ENCODE data around the gene OR4F6. TPM values are rescaled to one million over a fixed set of nuclear protein-coding genes. Genes with fewer than 3 reads are reported as not detected.
"Not testable (repeated sequence)": the region's sequence is repeated elsewhere in the genome, so short reads cannot be mapped to it uniquely, and the experiment has no call there.

OR4F6 gene
- total and polyA plus RNA-seq, 4 experiments from 2014 or later: not detected

- H3K27ac ChIP-seq (ENCODE audit: low read depth, low read length); intact Hi-C loops (cut with micrococcal nuclease); H3K36me3 ChIP-seq (ENCODE audit: insufficient read depth, low read length); H3K36me3 Mint-ChIP-seq; H3K4me3 Mint-ChIP-seq; H3K4me3 ChIP-seq (ENCODE audit: low read length in 2 of 2); H3K9me3 Mint-ChIP-seq; DNase-seq; POLR2A ChIA-PET (ENCODE audit: partially characterized antibody); H3K27ac Mint-ChIP-seq; H3K9me3 ChIP-seq (ENCODE audit: control insufficient read depth in 1 of 2, low read length in 2 of 2); CTCF ChIA-PET (ENCODE audit: partially characterized antibody); H3K4me1 ChIP-seq (ENCODE audit: insufficient read depth, low read length); H3K27me3 ChIP-seq (ENCODE audit: insufficient read depth, low read length); H3K4me1 Mint-ChIP-seq: not testable (repeated sequence)
- peaks cover 9 to 10% of the 10 kb centered on the region in 2 donors for H3K27me3 Mint-ChIP-seq
These were observed 12.6 kb upstream of the OR4F6 start for GRCh38 chr15:101790748-101791147.

DNA sequence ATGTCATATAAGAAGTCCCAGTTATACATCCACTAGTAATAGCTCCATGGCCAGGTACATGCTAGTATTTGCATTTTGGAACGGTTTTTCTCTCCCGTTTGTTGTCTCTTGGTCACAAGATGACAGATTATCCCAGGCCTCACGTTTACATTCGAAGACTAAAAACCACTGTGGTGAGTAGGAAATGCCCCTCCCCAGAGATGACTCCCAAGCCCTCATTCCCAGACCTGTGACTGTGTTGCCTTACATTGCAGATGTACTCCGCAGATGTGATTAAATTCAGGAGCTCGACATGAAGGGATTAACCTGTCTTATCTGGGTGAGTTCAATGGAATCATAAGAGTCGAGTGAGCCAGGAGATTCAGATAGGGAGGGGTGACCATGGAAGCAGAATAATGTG, 9.3 kb upstream of the OR4F6 start:
- H3K27ac ChIP-seq (ENCODE audit: low read depth, low read length); CTCF ChIA-PET (ENCODE audit: partially characterized antibody); intact Hi-C loops (cut with micrococcal nuclease); H3K36me3 ChIP-seq (ENCODE audit: insufficient read depth, low read length); H3K27me3 ChIP-seq (ENCODE audit: insufficient read depth, low read length); DNase-seq; H3K4me3 ChIP-seq (ENCODE audit: low read length in 2 of 2); H3K9me3 Mint-ChIP-seq; H3K9me3 ChIP-seq (ENCODE audit: control insufficient read depth in 1 of 2, low read length in 2 of 2); H3K4me1 ChIP-seq (ENCODE audit: insufficient read depth, low read length); H3K27ac Mint-ChIP-seq; POLR2A ChIA-PET (ENCODE audit: partially characterized antibody); H3K4me3 Mint-ChIP-seq; H3K36me3 Mint-ChIP-seq; H3K4me1 Mint-ChIP-seq: not testable (repeated sequence)
- peaks cover 0 to 17% of the 10 kb centered on the region in 2 donors for H3K27me3 Mint-ChIP-seq

DNA sequence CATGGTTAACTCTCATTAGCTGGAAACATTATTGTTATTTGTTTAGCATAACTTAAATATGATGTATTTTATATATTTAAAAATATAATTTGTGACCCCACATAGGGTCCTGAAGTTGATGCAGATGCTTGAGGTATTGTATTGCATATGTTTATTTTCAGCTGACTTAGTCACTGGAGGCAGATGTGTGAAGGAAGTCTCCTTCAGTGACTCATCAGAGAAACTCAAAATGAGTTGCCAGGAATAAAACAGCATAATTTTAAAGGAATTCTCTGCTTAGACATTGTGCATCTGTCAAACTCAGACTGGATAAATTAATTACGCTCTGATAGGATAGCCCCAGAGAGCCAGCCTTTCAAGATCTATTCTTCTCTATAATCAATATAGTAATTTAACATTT, 7.9 kb upstream of the OR4F6 start:
- no peak overlapping the region for H3K4me3 Mint-ChIP-seq

DNA sequence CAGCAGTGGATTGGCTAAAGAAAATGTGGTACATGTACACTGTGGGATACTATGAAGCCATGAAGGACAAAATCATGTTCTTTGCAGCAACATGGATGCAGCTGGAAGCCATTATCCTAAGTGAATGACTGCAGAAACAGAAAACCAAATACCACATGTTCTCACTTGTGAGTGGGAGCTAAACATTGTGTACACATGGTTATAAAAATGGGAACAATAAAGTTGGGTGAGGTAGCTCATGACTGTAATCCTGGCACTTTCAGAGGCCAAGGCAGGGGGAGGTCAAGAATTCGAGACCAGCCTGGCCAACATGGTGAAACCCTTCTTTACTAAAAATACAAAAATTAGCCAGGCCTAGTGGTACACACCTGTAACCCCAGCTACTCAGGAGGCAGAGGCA, 3.6 kb upstream of the OR4F6 start:
- H3K36me3 Mint-ChIP-seq: no peaks in the 10 kb centered on the region
- Histone ChIP-seq H3K4me1 (ENCODE audit: insufficient read depth, low read length) (no peaks in the 10 kb centered on the region), H3K36me3 (ENCODE audit: insufficient read depth, low read length) (no peaks in the 10 kb centered on the region), H3K9me3 (ENCODE audit: control insufficient read depth in 1 of 2, low read length in 2 of 2) (no peaks in the 10 kb centered on the region), H3K27me3 (ENCODE audit: insufficient read depth, low read length) (no peaks in the 10 kb centered on the region), H3K4me3 (ENCODE audit: low read length in 2 of 2) (no peak overlapping the region), H3K27ac (ENCODE audit: low read depth, low read length) (no peak overlapping the region)
- H3K9me3 Mint-ChIP-seq: peaks cover 0 to 5% (median 0%) of the 10 kb centered on the region in 8 donors
- H3K4me1 Mint-ChIP-seq: no peaks in the 10 kb centered on the region
- ChIA-PET POLR2A (ENCODE audit: partially characterized antibody) (no interaction called here), CTCF (ENCODE audit: partially characterized antibody) (no interaction called here)
- H3K27ac Mint-ChIP-seq: peak overlapping the region in 1 of 7 donors; percentile 30
- intact Hi-C loops (cut with micrococcal nuclease): no loop called here
- H3K4me3 Mint-ChIP-seq: no peak overlapping the region
- peaks cover 13 to 21% of the 10 kb centered on the region in 2 donors for H3K27me3 Mint-ChIP-seq
- no peak for DNase-seq

More for the DNA sequence above, 7.9 kb upstream of the OR4F6 start:
- Histone ChIP-seq H3K27ac (ENCODE audit: low read depth, low read length) (no peak overlapping the region), H3K4me3 (ENCODE audit: low read length in 2 of 2) (no peak overlapping the region), H3K9me3 (ENCODE audit: control insufficient read depth in 1 of 2, low read length in 2 of 2) (no peaks in the 10 kb centered on the region), H3K4me1 (ENCODE audit: insufficient read depth, low read length) (no peaks in the 10 kb centered on the region), H3K27me3 (ENCODE audit: insufficient read depth, low read length) (no peaks in the 10 kb centered on the region), H3K36me3 (ENCODE audit: insufficient read depth, low read length) (no peaks in the 10 kb centered on the region)
- POLR2A ChIA-PET (ENCODE audit: partially characterized antibody): no interaction called here
- H3K9me3 Mint-ChIP-seq: peaks cover 0 to 2% (median 0%) of the 10 kb centered on the region in 8 donors
- intact Hi-C loops (cut with micrococcal nuclease): no loop called here
- CTCF ChIA-PET (ENCODE audit: partially characterized antibody): no interaction called here
- peaks cover 0 to 17% of the 10 kb centered on the region in 2 donors for H3K27me3 Mint-ChIP-seq
- H3K4me1 Mint-ChIP-seq: no peaks in the 10 kb centered on the region
- H3K36me3 Mint-ChIP-seq: no peaks in the 10 kb centered on the region
- no peak for DNase-seq
- H3K27ac Mint-ChIP-seq: no peak overlapping the region

- peaks cover 13 to 20% of the 10 kb centered on the region in 2 donors for H3K27me3 Mint-ChIP-seq
- no peaks in the 10 kb centered on the region for H3K4me1 Mint-ChIP-seq
- DNase-seq: no peak
- peaks cover 0 to 5% (median 0%) of the 10 kb centered on the region in 8 donors for H3K9me3 Mint-ChIP-seq
- no peaks in the 10 kb centered on the region for H3K36me3 ChIP-seq (ENCODE audit: insufficient read depth, low read length)
- CTCF ChIA-PET (ENCODE audit: partially characterized antibody): no interaction called here
- no peaks in the 10 kb centered on the region for H3K9me3 ChIP-seq (ENCODE audit: control insufficient read depth in 1 of 2, low read length in 2 of 2)
- no peaks in the 10 kb centered on the region for H3K36me3 Mint-ChIP-seq
- H3K27ac Mint-ChIP-seq: no peak overlapping the region
- no peak overlapping the region for H3K4me3 Mint-ChIP-seq
- no peaks in the 10 kb centered on the region for H3K4me1 ChIP-seq (ENCODE audit: insufficient read depth, low read length)
- H3K4me3 ChIP-seq (ENCODE audit: low read length in 2 of 2): no peak overlapping the region
- intact Hi-C loops (cut with micrococcal nuclease): no loop called here
- POLR2A ChIA-PET (ENCODE audit: partially characterized antibody): no interaction called here
- H3K27ac ChIP-seq (ENCODE audit: low read depth, low read length): no peak overlapping the region
- H3K27me3 ChIP-seq (ENCODE audit: insufficient read depth, low read length): no peaks in the 10 kb centered on the region
These were observed 2.3 kb upstream of the OR4F6 start for GRCh38 chr15:101801048-101801447.

DNA sequence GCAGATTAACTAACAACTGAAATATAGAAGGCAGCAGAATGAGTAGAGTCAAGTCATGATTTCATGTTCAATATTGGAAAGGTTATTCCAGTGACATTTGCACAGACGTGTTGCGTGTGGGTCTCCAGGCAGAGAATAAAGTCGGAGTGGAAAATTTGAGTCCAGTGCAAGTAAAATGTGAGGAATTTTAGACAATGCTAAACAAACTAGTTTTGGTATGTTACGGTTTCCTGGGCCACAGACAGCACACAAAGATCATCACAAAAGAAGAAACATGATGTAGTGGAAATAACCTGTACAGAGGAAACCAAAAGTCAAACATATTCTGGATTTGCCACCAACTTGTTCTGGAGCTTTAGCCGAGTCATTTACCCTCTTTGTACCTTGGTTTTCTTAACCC, 367 bp downstream of the OR4F6 start:
- CTCF ChIA-PET (ENCODE audit: partially characterized antibody): no interaction called here
- H3K36me3 ChIP-seq (ENCODE audit: insufficient read depth, low read length): no peaks in the 10 kb centered on the region
- POLR2A ChIA-PET (ENCODE audit: partially characterized antibody): no interaction called here
- intact Hi-C loops (cut with micrococcal nuclease): no loop called here
- H3K27ac ChIP-seq (ENCODE audit: low read depth, low read length): no peak overlapping the region
- H3K4me3 ChIP-seq (ENCODE audit: low read length in 2 of 2): no peak overlapping the region
- no peak for DNase-seq
- no peaks in the 10 kb centered on the region for H3K4me1 Mint-ChIP-seq
- H3K4me3 Mint-ChIP-seq: no peak overlapping the region
- H3K4me1 ChIP-seq (ENCODE audit: insufficient read depth, low read length): no peaks in the 10 kb centered on the region
- H3K9me3 ChIP-seq (ENCODE audit: control insufficient read depth in 1 of 2, low read length in 2 of 2): no peaks in the 10 kb centered on the region
- H3K27ac Mint-ChIP-seq: no peak overlapping the region
- no peaks in the 10 kb centered on the region for H3K36me3 Mint-ChIP-seq
- no peaks in the 10 kb centered on the region for H3K27me3 ChIP-seq (ENCODE audit: insufficient read depth, low read length)
- peaks cover 0 to 5% (median 0%) of the 10 kb centered on the region in 8 donors for H3K9me3 Mint-ChIP-seq
- peaks cover 14 to 19% of the 10 kb centered on the region in 2 donors for H3K27me3 Mint-ChIP-seq

- no peak overlapping the region for H3K4me3 Mint-ChIP-seq
- ChIA-PET POLR2A (ENCODE audit: partially characterized antibody) (no interaction called here), CTCF (ENCODE audit: partially characterized antibody) (no interaction called here)
- H3K27me3 Mint-ChIP-seq: peaks cover 17 to 19% of the 10 kb centered on the region in 2 donors
- Histone ChIP-seq H3K27me3 (ENCODE audit: insufficient read depth, low read length) (no peaks in the 10 kb centered on the region), H3K4me1 (ENCODE audit: insufficient read depth, low read length) (no peaks in the 10 kb centered on the region), H3K27ac (ENCODE audit: low read depth, low read length) (no peak overlapping the region), H3K36me3 (ENCODE audit: insufficient read depth, low read length) (no peaks in the 10 kb centered on the region), H3K4me3 (ENCODE audit: low read length in 2 of 2) (no peak overlapping the region), H3K9me3 (ENCODE audit: control insufficient read depth in 1 of 2, low read length in 2 of 2) (no peaks in the 10 kb centered on the region)
- intact Hi-C loops (cut with micrococcal nuclease): no loop called here
- no peaks in the 10 kb centered on the region for H3K4me1 Mint-ChIP-seq
- peaks cover 0 to 5% (median 0%) of the 10 kb centered on the region in 8 donors for H3K9me3 Mint-ChIP-seq
- DNase-seq: no peak
- H3K36me3 Mint-ChIP-seq: no peaks in the 10 kb centered on the region
- H3K27ac Mint-ChIP-seq: no peak overlapping the region
These were observed 1.1 kb downstream of the OR4F6 start for GRCh38 chr15:101804375-101804774.

DNA sequence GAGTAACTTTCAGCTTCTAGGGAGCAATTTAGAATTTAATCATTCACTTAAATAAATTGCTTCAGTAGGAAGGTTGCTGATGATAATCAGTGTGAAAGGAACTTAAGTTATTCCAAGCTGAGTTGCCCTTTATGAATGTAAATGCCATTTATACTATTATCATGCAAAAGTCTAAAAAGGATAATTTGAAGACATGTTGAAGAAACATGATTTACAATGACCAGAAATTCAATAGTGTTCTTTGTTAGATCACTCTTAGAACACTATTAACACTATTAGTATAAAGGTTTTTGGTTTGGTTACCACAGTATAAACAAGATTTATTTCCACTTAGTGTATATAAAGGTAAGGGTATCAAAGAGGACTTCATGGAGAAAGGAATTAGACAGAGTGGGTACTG, 1.6 kb downstream of the OR4F6 start:
- H3K27me3 Mint-ChIP-seq: peaks cover 19 to 20% of the 10 kb centered on the region in 2 donors

More for the DNA sequence above, 1.6 kb downstream of the OR4F6 start:
- H3K4me3 Mint-ChIP-seq: no peak overlapping the region
- Histone ChIP-seq H3K27ac (ENCODE audit: low read depth, low read length) (no peak overlapping the region), H3K4me1 (ENCODE audit: insufficient read depth, low read length) (no peaks in the 10 kb centered on the region), H3K4me3 (ENCODE audit: low read length in 2 of 2) (no peak overlapping the region), H3K36me3 (ENCODE audit: insufficient read depth, low read length) (no peaks in the 10 kb centered on the region), H3K27me3 (ENCODE audit: insufficient read depth, low read length) (no peaks in the 10 kb centered on the region), H3K9me3 (ENCODE audit: control insufficient read depth in 1 of 2, low read length in 2 of 2) (no peaks in the 10 kb centered on the region)
- intact Hi-C loops (cut with micrococcal nuclease): no loop called here
- ChIA-PET POLR2A (ENCODE audit: partially characterized antibody) (no interaction called here), CTCF (ENCODE audit: partially characterized antibody) (no interaction called here)
- peaks cover 0 to 5% (median 0%) of the 10 kb centered on the region in 8 donors for H3K9me3 Mint-ChIP-seq
- DNase-seq: no peak
- H3K36me3 Mint-ChIP-seq: no peaks in the 10 kb centered on the region
- no peak overlapping the region for H3K27ac Mint-ChIP-seq
- no peaks in the 10 kb centered on the region for H3K4me1 Mint-ChIP-seq

Measured in CD4-positive, alpha-beta memory T cell (primary cell).